Body of pancreas (tissue), 4 donors: ENCODE results near the gene RIPK1.

ENCODE experiments used
- POLR2A ChIP-seq, 3 donors: fragments of 450-650 bp; IDR thresholded peaks; one replicate each; pipeline ENCODE4 v1.6.1; 2016; ENCODE audit warnings: antibody characterized with exemption in 3 of 3, mild to moderate bottlenecking in 2 of 3
- TF ChIP-seq, protein P1 (sequence below), 7 experiments: fragments of 450-650 bp in 4 of 7; fragments of 200-600 bp in 3 of 7; sonication (generic) in 3 of 7; IDR thresholded peaks; one replicate each; pipeline ENCODE4 v1.5.1; 2016 to 2019; ENCODE audit warnings: antibody characterized with exemption in 7 of 7

DNA sequence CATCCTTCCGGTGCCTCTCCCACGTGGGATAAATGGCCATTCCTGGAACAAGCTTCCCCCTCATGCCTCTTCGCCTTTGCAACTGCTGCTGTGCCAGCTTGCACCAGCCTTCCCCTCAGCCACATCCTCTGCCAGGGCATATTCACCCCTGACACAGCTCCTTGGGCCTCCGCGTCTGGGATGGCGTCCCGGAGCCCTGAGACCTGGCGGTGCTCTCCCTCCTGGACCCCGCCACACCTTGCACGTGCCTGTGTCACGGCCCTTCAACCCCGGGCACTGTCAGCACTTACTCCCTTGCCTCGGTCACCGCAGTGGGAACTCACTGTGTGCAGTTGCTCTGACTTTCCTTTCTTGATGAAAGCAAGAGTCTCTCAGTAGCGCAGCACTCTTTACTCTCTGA, 63.4 kb downstream of the RIPK1 start:
- TF ChIP-seq, protein P1, sequence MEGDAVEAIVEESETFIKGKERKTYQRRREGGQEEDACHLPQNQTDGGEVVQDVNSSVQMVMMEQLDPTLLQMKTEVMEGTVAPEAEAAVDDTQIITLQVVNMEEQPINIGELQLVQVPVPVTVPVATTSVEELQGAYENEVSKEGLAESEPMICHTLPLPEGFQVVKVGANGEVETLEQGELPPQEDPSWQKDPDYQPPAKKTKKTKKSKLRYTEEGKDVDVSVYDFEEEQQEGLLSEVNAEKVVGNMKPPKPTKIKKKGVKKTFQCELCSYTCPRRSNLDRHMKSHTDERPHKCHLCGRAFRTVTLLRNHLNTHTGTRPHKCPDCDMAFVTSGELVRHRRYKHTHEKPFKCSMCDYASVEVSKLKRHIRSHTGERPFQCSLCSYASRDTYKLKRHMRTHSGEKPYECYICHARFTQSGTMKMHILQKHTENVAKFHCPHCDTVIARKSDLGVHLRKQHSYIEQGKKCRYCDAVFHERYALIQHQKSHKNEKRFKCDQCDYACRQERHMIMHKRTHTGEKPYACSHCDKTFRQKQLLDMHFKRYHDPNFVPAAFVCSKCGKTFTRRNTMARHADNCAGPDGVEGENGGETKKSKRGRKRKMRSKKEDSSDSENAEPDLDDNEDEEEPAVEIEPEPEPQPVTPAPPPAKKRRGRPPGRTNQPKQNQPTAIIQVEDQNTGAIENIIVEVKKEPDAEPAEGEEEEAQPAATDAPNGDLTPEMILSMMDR (IDR thresholded peaks at IDR 0.05), result no peak
- no peak for TF ChIP-seq POLR2A (IDR thresholded peaks at IDR 0.05)
